Transverse colon (tissue), 4 donors: ENCODE data around the gene ZDHHC16. TPM values are rescaled to one million over a fixed set of nuclear protein-coding genes. Genes with fewer than 3 reads are reported as not detected.
A peak's percentile ranks its signal among the peaks of the same experiment; 100 is the strongest.
"Not testable (repeated sequence)": the region's sequence is repeated elsewhere in the genome, so short reads cannot be mapped to it uniquely, and the experiment has no call there.

Experiments
- DNase-seq: peaks from one replicate; pipeline ENCODE4 v3.0.0-alpha.2; 2019
- H3K27ac ChIP-seq, 4 donors: fragments of 200-600 bp; sonication (generic); 2 replicates each; pipeline ENCODE4 v1.5.1; 2016 to 2018; ENCODE audit warnings: inconsistent platforms in 4 of 4
- H3K27me3 ChIP-seq: fragments of 200-600 bp; sonication (generic); 2 replicates; pipeline ENCODE4 v1.5.1; 2017; ENCODE audit warnings: inconsistent platforms
- H3K36me3 ChIP-seq, 4 donors: fragments of 200-600 bp; sonication (generic); 2 replicates each; pipeline ENCODE4 v1.5.1; 2017 to 2019; ENCODE audit warnings: inconsistent platforms in 4 of 4
- H3K4me1 ChIP-seq, 4 donors: fragments of 200-600 bp; sonication (generic); 2 replicates each; pipeline ENCODE4 v1.5.1; 2017 to 2020; ENCODE audit warnings: inconsistent platforms in 4 of 4
- H3K4me3 ChIP-seq, 4 donors: fragments of 200-600 bp; sonication (generic); 1 replicate in 1 of 4; 2 replicates in 3 of 4; pipeline versions ENCODE4 v1.5.1 to v1.6.1; 2017 to 2019; ENCODE audit warnings: inconsistent platforms in 4 of 4
- H3K9me3 ChIP-seq, 2 donors: fragments of 200-600 bp; sonication (generic); 2 replicates each; pipeline ENCODE4 v1.5.1; 2017 to 2019; ENCODE audit warnings: inconsistent platforms in 2 of 2
- EP300 ChIP-seq: sonication (generic); formaldehyde crosslinking; IDR thresholded peaks from one replicate; pipeline ENCODE4 v1.6.1; 2017; ENCODE audit warnings: antibody characterized with exemption, low read depth
- POLR2A ChIP-seq: fragments of 450-650 bp; IDR thresholded peaks from one replicate; pipeline ENCODE4 v1.6.1; 2016; ENCODE audit warnings: antibody characterized with exemption, mild to moderate bottlenecking, moderate library complexity
- POLR2AphosphoS5 ChIP-seq, 3 donors: sonication (generic); formaldehyde crosslinking; IDR thresholded peaks; one replicate each; pipeline ENCODE4 v1.6.1; 2016; ENCODE audit warnings: antibody characterized with exemption in 3 of 3
- WGBS, 2 donors: methylation state at CpG; one replicate each; pipeline ENCODE4 v1.1.5; 2018; ENCODE audit warnings: low coverage in 1 of 2; 5-methylcytosine and 5-hydroxymethylcytosine counted together
- in situ Hi-C, 4 donors: fragments of 200-750 bp; cut with MboI; loops; one replicate each; pipeline versions ENCODE4 v1.15.0 to v1.15.1; 2017; ENCODE audit warnings: low sequenced_read_pairs in 3 of 4, low pct_ligation_motif_present in 1 of 4, low pct_unique_long_range_greater_than_20kb in 1 of 4
- intact Hi-C: fragments of 100-400 bp; cut with DNase I; formaldehyde crosslinking; loops from one replicate; pipeline ENCODE4 v1.15.1; 2023; ENCODE audit warnings: low total_unique reads
- total RNA-seq, 4 donors: library from RNA; depleted of rRNA; stranded (reverse); fragments of >200 nt; gene quantifications; one replicate each; pipeline ENCODE4 v1.1.0, GENCODE V29; 2016
- TF ChIP-seq, protein P1 (sequence below), 5 experiments: fragments of 200-600 bp in 3 of 5; fragments of 450-650 bp in 2 of 5; sonication (generic) in 3 of 5; IDR thresholded peaks; 1 replicate in 2 of 5; 2 replicates in 3 of 5; pipeline ENCODE4 v1.5.1; 2016 to 2017; ENCODE audit warnings: antibody characterized with exemption in 5 of 5, inconsistent platforms in 3 of 5, mild to moderate bottlenecking in 2 of 5, moderate library complexity in 1 of 5

Gene ZDHHC16
- total RNA-seq, 4 donors from 2014 or later = 10.8 to 36.2 (median 32.7) TPM

DNA sequence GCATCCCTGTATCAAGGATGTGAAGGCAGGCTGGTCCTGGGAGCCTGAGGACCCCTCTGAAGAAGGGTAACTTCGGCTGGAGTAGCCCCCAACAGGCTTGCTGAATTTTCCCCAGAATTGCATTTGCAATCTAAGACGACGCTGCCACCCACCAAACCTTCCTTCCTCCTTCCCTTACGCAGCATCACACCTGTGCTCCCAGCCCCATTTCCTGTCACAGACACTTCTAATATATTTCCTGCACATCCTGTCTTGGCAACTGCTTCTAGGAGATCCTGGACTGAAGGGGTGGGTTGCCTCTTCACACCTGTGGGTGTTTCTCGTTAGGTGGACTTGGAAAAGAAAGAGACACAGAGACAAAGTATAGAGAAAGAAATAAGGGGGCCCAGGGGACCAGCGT, 29.4 kb upstream of the ZDHHC16 start:
- DNase-seq = no peak
- no peak overlapping the region for H3K27ac ChIP-seq
- no peaks in the 10 kb centered on the region for H3K9me3 ChIP-seq
- no peaks in the 10 kb centered on the region for H3K27me3 ChIP-seq
- H3K36me3 ChIP-seq = no peaks in the 10 kb centered on the region
- peaks cover 5 to 15% (median 11%) of the 10 kb centered on the region in 4 donors for H3K4me1 ChIP-seq
- intact Hi-C loops = no loop called here
- H3K4me3 ChIP-seq = no peak overlapping the region
- TF ChIP-seq, protein P1, sequence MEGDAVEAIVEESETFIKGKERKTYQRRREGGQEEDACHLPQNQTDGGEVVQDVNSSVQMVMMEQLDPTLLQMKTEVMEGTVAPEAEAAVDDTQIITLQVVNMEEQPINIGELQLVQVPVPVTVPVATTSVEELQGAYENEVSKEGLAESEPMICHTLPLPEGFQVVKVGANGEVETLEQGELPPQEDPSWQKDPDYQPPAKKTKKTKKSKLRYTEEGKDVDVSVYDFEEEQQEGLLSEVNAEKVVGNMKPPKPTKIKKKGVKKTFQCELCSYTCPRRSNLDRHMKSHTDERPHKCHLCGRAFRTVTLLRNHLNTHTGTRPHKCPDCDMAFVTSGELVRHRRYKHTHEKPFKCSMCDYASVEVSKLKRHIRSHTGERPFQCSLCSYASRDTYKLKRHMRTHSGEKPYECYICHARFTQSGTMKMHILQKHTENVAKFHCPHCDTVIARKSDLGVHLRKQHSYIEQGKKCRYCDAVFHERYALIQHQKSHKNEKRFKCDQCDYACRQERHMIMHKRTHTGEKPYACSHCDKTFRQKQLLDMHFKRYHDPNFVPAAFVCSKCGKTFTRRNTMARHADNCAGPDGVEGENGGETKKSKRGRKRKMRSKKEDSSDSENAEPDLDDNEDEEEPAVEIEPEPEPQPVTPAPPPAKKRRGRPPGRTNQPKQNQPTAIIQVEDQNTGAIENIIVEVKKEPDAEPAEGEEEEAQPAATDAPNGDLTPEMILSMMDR (IDR thresholded peaks at IDR 0.05) = no peak
- no peak for TF ChIP-seq EP300
- TF ChIP-seq POLR2A = no peak
- TF ChIP-seq POLR2AphosphoS5 (IDR thresholded peaks at IDR 0.05) = no peak
- in situ Hi-C loops = no loop called here
- 65 to 100% methylated on average over 1 to 6 of the region's 6 CpGs for WGBS, 2 donors

DNA sequence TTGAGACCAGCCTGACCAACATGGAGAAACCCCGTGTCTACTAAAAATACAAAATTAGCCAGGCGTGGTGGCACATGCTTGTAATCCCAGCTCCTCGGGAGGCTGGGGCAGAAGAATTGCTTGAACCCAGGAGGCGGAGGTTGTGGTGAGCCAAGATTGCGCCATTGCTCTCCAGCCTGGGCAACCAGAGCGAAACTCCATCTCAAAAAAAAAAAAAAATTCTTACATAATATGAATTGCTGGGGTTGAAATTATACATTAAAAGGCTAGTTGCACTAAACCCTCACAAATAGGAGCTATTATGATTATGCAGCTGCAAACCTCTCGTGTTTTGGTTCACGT, 22.2 kb upstream of the ZDHHC16 start:
- H3K4me1 ChIP-seq = peaks cover 6 to 34% (median 27%) of the 10 kb centered on the region in 4 donors
- 85 to 93% methylated on average over 3 to 8 of the region's 8 CpGs for WGBS, 2 donors
- H3K9me3 ChIP-seq, in situ Hi-C loops, H3K27me3 ChIP-seq, DNase-seq, intact Hi-C loops, H3K36me3 ChIP-seq, H3K4me3 ChIP-seq, H3K27ac ChIP-seq: not testable (repeated sequence)

DNA sequence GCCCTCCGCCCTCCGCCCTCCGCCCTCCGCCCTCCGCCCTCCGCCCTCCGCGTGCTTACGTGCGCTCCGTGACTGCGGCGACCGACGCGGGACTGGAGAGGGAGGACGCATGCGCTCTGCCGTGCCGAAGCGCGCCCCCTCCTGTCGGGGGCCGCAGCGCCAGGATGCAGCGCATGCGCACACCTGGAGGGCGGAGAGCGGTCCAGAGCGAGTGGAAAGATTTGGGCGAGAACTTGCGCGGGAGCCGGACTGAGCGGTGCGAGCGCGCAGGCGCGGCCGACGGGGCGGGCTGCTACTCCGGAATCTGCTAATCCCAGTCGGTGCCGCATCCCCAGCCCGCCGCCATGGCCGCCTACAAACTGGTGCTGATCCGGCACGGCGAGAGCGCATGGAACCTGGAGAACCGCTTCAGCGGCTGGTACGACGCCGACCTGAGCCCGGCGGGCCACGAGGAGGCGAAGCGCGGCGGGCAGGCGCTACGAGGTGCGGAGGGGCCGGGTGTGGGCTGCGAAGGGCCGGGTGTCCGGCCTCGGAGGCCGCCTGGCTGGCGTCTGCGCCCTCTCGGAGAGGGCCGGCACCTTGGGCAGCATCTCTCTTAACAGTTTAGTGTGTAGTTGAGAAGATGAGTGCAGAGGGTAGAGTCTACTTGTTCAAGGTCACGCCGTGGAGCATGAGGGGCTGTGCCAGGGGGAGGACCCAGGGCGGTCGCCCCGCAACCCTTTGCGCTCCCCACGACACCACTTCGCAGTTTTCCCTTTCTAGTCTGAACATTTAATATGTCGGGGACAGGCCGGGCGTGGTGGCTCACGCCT, 19.8 kb upstream of the ZDHHC16 start, which contains the start of gene PGAM1:
Gene PGAM1 (plus strand): TSS at position 228 of the 812 bp plus-strand sequence. CDS start 117 bp downstream, at position 345.
- no peak for TF ChIP-seq EP300
- peak; percentile 92 for TF ChIP-seq POLR2A
- peak; percentile 86 to 95 (median 91) for TF ChIP-seq POLR2AphosphoS5 (IDR thresholded peaks at IDR 0.05)
- TF ChIP-seq, protein P1 (IDR thresholded peaks at IDR 0.05) = peak; percentile 35 to 77 (median 59)
- in situ Hi-C loops = no loop called here
- peak; percentile 95 for DNase-seq
- Histone ChIP-seq H3K36me3 (peaks cover 0 to 7% (median 4%) of the 10 kb centered on the region in 4 donors), H3K4me1 (peaks cover 6 to 29% (median 22%) of the 10 kb centered on the region in 4 donors), H3K27me3 (no peaks in the 10 kb centered on the region), H3K27ac (peak within 1 kb of the TSS; percentile 92 to 96 (median 94)), H3K9me3 (no peaks in the 10 kb centered on the region), H3K4me3 (peak within 1 kb of the TSS; percentile 65 to 85 (median 74))
- 0% methylated on average over 49 of the region's 90 CpGs; no CpG with 5 or more reads in 1 of the 2 donors for WGBS, 2 donors
- intact Hi-C loops = no loop called here

DNA sequence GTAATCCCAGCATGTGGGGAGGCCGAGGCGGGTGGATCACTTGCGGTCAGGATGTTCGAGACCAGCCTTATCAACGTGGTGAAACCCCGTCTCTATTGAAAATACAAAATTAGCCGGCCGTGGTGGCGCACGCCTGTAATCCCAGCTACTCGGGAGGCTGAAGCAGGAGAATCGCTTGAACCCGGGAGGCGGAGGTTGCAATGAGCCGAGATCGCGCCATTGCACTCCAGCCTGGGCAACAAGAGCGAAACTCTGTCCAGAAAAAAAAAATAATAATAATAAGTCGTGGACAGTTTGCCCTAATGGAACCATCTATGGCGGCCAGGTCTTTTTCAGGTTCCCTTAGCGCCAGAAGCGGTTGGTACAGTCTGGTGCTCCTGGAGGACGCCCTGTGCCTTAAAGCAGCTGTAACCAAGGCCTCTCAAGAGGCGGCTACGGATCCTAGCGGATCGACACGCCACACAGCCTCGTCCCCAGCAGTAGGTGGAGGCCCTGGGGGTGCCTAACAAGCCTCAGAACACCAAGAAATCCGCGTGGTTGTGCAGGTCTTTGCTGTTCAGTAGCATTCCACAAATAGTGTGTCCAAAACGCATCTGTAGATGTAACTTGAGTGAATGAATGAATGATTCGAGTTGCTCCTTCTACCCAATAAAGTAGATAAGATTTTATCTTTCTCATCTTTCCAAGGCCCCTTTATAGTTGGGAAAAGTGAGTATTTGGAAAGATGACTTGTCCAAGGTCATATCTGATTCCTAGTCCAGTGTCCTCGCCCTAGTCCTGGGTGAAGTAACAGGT, 19.0 kb upstream of the ZDHHC16 start:
- Histone ChIP-seq H3K27me3 (no peaks in the 10 kb centered on the region), H3K4me3 (peak overlapping the region; percentile 65 to 85 (median 74)), H3K27ac (peak overlapping the region; percentile 92 to 96 (median 94)), H3K9me3 (no peaks in the 10 kb centered on the region), H3K36me3 (peaks cover 0 to 15% (median 8%) of the 10 kb centered on the region in 4 donors), H3K4me1 (peaks cover 6 to 29% (median 22%) of the 10 kb centered on the region in 4 donors)
- DNase-seq = no peak
- intact Hi-C loops (no loop called here), in situ Hi-C loops (no loop called here)
- TF ChIP-seq, protein P1 (IDR thresholded peaks at IDR 0.05) = no peak
- TF ChIP-seq EP300 (no peak), POLR2A (no peak), POLR2AphosphoS5 (IDR thresholded peaks at IDR 0.05) (no peak)
- 6 to 57% methylated on average over 1 to 34 of the region's 34 CpGs for WGBS, 2 donors
